ENCODE measurements around the gene CAMTA1. TPM values are rescaled to one million over a fixed set of nuclear protein-coding genes. Genes with fewer than 3 reads are reported as not detected.

Gene CAMTA1
- total RNA-seq, 6 experiments from 2014 or later = 78.1 to 96.6 (median 86.1) TPM

- peaks cover 8% of the 10 kb centered on the region for H3K4me1 Mint-ChIP-seq (ENCODE audit: low read depth)
- H3K27me3 Mint-ChIP-seq (ENCODE audit: insufficient read depth) = peaks cover 18% of the 10 kb centered on the region
- no peaks in the 10 kb centered on the region for H3K9me3 Mint-ChIP-seq
These were observed 969.0 kb downstream of the CAMTA1 start for GRCh38 chr1:7754234-7754633.

GRCh38 chr1:7755448-7755847 is 970.2 kb downstream of the CAMTA1 start:
- Mint-ChIP-seq H3K36me3 (ENCODE audit: low read depth) (no peaks in the 10 kb centered on the region), H3K4me1 (ENCODE audit: low read depth) (peaks cover 12% of the 10 kb centered on the region), H3K4me3 (no peak overlapping the region), H3K27ac (no peak overlapping the region), H3K9me3 (no peaks in the 10 kb centered on the region), H3K27me3 (ENCODE audit: insufficient read depth) (peaks cover 11% of the 10 kb centered on the region)
- TF ChIP-seq CTCF (IDR thresholded peaks at IDR 0.05) = peak; percentile 54
- DNase-seq = peak; percentile 11

More at GRCh38 chr1:7754234-7754633, 969.0 kb downstream of the CAMTA1 start:
- no peak for DNase-seq
- H3K27ac Mint-ChIP-seq = no peak overlapping the region
- no peaks in the 10 kb centered on the region for H3K36me3 Mint-ChIP-seq (ENCODE audit: low read depth)
- no peak overlapping the region for H3K4me3 Mint-ChIP-seq
- no peak for TF ChIP-seq CTCF (IDR thresholded peaks at IDR 0.05)

GRCh38 chr1:7760245-7760644 is 975.0 kb downstream of the CAMTA1 start:
- no peak for TF ChIP-seq CTCF (IDR thresholded peaks at IDR 0.05)
- peaks cover 9% of the 10 kb centered on the region for H3K4me1 Mint-ChIP-seq (ENCODE audit: low read depth)
- no peaks in the 10 kb centered on the region for H3K36me3 Mint-ChIP-seq (ENCODE audit: low read depth)
- H3K27me3 Mint-ChIP-seq (ENCODE audit: insufficient read depth) = peaks cover 14% of the 10 kb centered on the region
- H3K4me3 Mint-ChIP-seq = no peak overlapping the region
- no peaks in the 10 kb centered on the region for H3K9me3 Mint-ChIP-seq
- no peak overlapping the region for H3K27ac Mint-ChIP-seq
- no peak for DNase-seq

- no peak for TF ChIP-seq CTCF (IDR thresholded peaks at IDR 0.05)
- no peak overlapping the region for H3K4me3 Mint-ChIP-seq
- H3K36me3 Mint-ChIP-seq (ENCODE audit: low read depth) = no peaks in the 10 kb centered on the region
- peaks cover 14% of the 10 kb centered on the region for H3K27me3 Mint-ChIP-seq (ENCODE audit: insufficient read depth)
- no peaks in the 10 kb centered on the region for H3K9me3 Mint-ChIP-seq
- peaks cover 9% of the 10 kb centered on the region for H3K4me1 Mint-ChIP-seq (ENCODE audit: low read depth)
- H3K27ac Mint-ChIP-seq = no peak overlapping the region
- no peak for DNase-seq
These were observed 975.8 kb downstream of the CAMTA1 start for GRCh38 chr1:7761103-7761502.

GRCh38 chr1:7767176-7767575 is 981.9 kb downstream of the CAMTA1 start:
- no peak overlapping the region for H3K4me3 Mint-ChIP-seq
- H3K9me3 Mint-ChIP-seq = no peaks in the 10 kb centered on the region
- no peak overlapping the region for H3K27ac Mint-ChIP-seq
- peaks cover 2% of the 10 kb centered on the region; the same call in 1 of the 2 replicates for H3K36me3 Mint-ChIP-seq (ENCODE audit: low read depth)
- H3K27me3 Mint-ChIP-seq (ENCODE audit: insufficient read depth) = peaks cover 12% of the 10 kb centered on the region
- peaks cover 3% of the 10 kb centered on the region for H3K4me1 Mint-ChIP-seq (ENCODE audit: low read depth)
- TF ChIP-seq CTCF (IDR thresholded peaks at IDR 0.05) = no peak
- DNase-seq = no peak

GRCh38 chr1:7768583-7768982 is 983.3 kb downstream of the CAMTA1 start:
- DNase-seq = no peak
- peak; percentile 15; the same call in 1 of the 2 replicates for TF ChIP-seq CTCF (IDR thresholded peaks at IDR 0.05)
- Mint-ChIP-seq H3K36me3 (ENCODE audit: low read depth) (peaks cover 13% of the 10 kb centered on the region; the same call in 1 of the 2 replicates), H3K27ac (no peak overlapping the region), H3K27me3 (ENCODE audit: insufficient read depth) (peaks cover 12% of the 10 kb centered on the region), H3K9me3 (no peaks in the 10 kb centered on the region), H3K4me3 (no peak overlapping the region), H3K4me1 (ENCODE audit: low read depth) (peaks cover 17% of the 10 kb centered on the region)
